Endothelial cell of umbilical vein (primary cell): Measurements from ENCODE around the gene FBXW7. TPM values are rescaled to one million over a fixed set of nuclear protein-coding genes. Genes with fewer than 3 reads are reported as not detected.

ENCODE experiments used
- BruUV-seq: library from RNA; stranded (reverse); fragments of 400-500 nt; replicated peaks from 2 replicates; lab custom pipeline; 2021; lab: Mats Ljungman, UMichigan
- CTCF ChIA-PET: fragments of 300-600, 350-600 bp; sonication (Branson Sonifier 250); formaldehyde crosslinking; loops from one replicate; lab custom pipeline; 2021; ENCODE audit warnings: antibody characterized with exemption, inconsistent platforms; lab: Charles Lee
- POLR2A ChIA-PET: fragments of 300-600, 350-600 bp; sonication (Branson Sonifier 250); formaldehyde crosslinking; loops from one replicate; lab custom pipeline; 2021; ENCODE audit warnings: antibody characterized with exemption, inconsistent platforms; lab: Charles Lee
- DNase-seq: peaks from one replicate; pipeline ENCODE4 v3.0.0-alpha.2; 2011; ENCODE audit warnings: low read depth, low spot score
- FAIRE-seq: peaks from 2 replicates; lab custom pipeline; 2011; peaks lifted over from hg19 to GRCh38; lab: Jason Lieb, UNC
- H2AFZ ChIP-seq: 2 replicates; pipeline ENCODE4 v1.6.0; 2012; ENCODE audit warnings: low read depth, low read length, control low read depth, inconsistent platforms
- H3K27ac ChIP-seq: 2 replicates; pipeline ENCODE4 v1.5.1; 2011; ENCODE audit warnings: low read depth, mild to moderate bottlenecking, control low read depth, low read length, moderate library complexity; ENCODE audit not compliant: insufficient read depth
- H3K27me3 ChIP-seq, 2 experiments: 2 replicates each; pipeline versions ENCODE4 v1.6.0 to v1.6.1; 2011; ENCODE audit warnings: low read length in 2 of 2, mixed read lengths in 1 of 2; ENCODE audit not compliant: control insufficient read depth in 2 of 2, insufficient read depth in 2 of 2
- H3K36me3 ChIP-seq, 2 experiments: 2 replicates in 1 of 2; 3 replicates in 1 of 2; pipeline ENCODE4 v1.5.1; 2011; ENCODE audit warnings: low read length in 2 of 2, mild to moderate bottlenecking in 1 of 2, moderate library complexity in 1 of 2; ENCODE audit not compliant: control insufficient read depth in 2 of 2, insufficient read depth in 2 of 2; ENCODE audit errors: extremely low read depth in 1 of 2
- H3K4me1 ChIP-seq: 3 replicates; pipeline ENCODE4 v1.5.1; 2011; ENCODE audit warnings: mild to moderate bottlenecking, low read length; ENCODE audit not compliant: control insufficient read depth, insufficient read depth; ENCODE audit errors: extremely low read depth
- H3K4me2 ChIP-seq: 2 replicates; pipeline ENCODE4 v1.6.1; 2011; ENCODE audit warnings: low read length, control low read depth, mixed read lengths; ENCODE audit not compliant: insufficient read depth
- H3K4me3 ChIP-seq, 3 experiments: fragments of 200-600 bp in 1 of 3; sonication (generic), shearing (Covaris generic) in 1 of 3; replicated peaks in 1 of 3; 2 replicates each; pipeline ENCODE4 v1.5.1; 2011 to 2016; ENCODE audit warnings: control low read depth in 3 of 3, low read length in 3 of 3, mild to moderate bottlenecking in 2 of 3, inconsistent platforms in 1 of 3, low read depth in 1 of 3, moderate library complexity in 1 of 3; ENCODE audit not compliant: insufficient read depth in 1 of 3
- H3K79me2 ChIP-seq: 2 replicates; pipeline ENCODE4 v1.6.0; 2012; ENCODE audit warnings: low read length, inconsistent platforms; ENCODE audit not compliant: control insufficient read depth, insufficient read depth
- H3K9ac ChIP-seq: replicated peaks from 2 replicates; pipeline ENCODE3; 2011; ENCODE audit warnings: low read length, control low read depth; ENCODE audit not compliant: insufficient read depth; ENCODE audit errors: extremely low read depth
- H3K9me1 ChIP-seq: replicated peaks from 3 replicates; pipeline ENCODE4 v1.6.0; 2011; ENCODE audit warnings: mild to moderate bottlenecking, low read length; ENCODE audit not compliant: control insufficient read depth, insufficient read depth; ENCODE audit errors: extremely low read depth
- H3K9me3 ChIP-seq: replicated peaks from 2 replicates; pipeline ENCODE4 v1.5.1; 2012; ENCODE audit warnings: low read length, inconsistent platforms; ENCODE audit not compliant: control insufficient read depth, insufficient read depth
- H4K20me1 ChIP-seq: replicated peaks from 2 replicates; pipeline ENCODE3; 2011; ENCODE audit warnings: mild to moderate bottlenecking, low read length; ENCODE audit not compliant: control insufficient read depth, insufficient read depth; ENCODE audit errors: extremely low read depth
- CTCF ChIP-seq, 2 donors: IDR thresholded peaks; 1 replicate in 1 of 2; 2 replicates in 1 of 2; pipeline ENCODE4 v1.5.1; 2011; ENCODE audit warnings: low read length in 2 of 2, mild to moderate bottlenecking in 2 of 2, moderate library complexity in 2 of 2, control low read depth in 1 of 2, inconsistent platforms in 1 of 2, low read depth in 1 of 2; ENCODE audit not compliant: insufficient read depth in 1 of 2; ENCODE audit errors: extremely low read depth in 1 of 2
- EZH2 ChIP-seq: IDR thresholded peaks from 2 replicates; pipeline ENCODE4 v1.6.1; 2012; ENCODE audit warnings: borderline replicate concordance, low read depth, mild to moderate bottlenecking, moderate library complexity, low read length, inconsistent platforms; ENCODE audit not compliant: severe bottlenecking
- FOS ChIP-seq: IDR thresholded peaks from 2 replicates; pipeline ENCODE4 v1.6.1; 2011; ENCODE audit warnings: mild to moderate bottlenecking, low read length, moderate library complexity, borderline replicate concordance; ENCODE audit not compliant: insufficient read depth
- GATA2 ChIP-seq: IDR thresholded peaks from 2 replicates; pipeline ENCODE4 v1.7.0; 2011; ENCODE audit warnings: low read depth, mild to moderate bottlenecking, moderate library complexity, mixed read lengths, low read length; ENCODE audit not compliant: insufficient read length, insufficient read depth
- JUN ChIP-seq: IDR thresholded peaks from 2 replicates; pipeline ENCODE4 v1.6.1; 2011; ENCODE audit warnings: borderline replicate concordance, low read depth; ENCODE audit not compliant: insufficient read length, insufficient read depth
- MYC ChIP-seq: IDR thresholded peaks from one replicate; pipeline ENCODE4 v1.6.1; 2011; ENCODE audit warnings: mild to moderate bottlenecking, low read depth, low read length
- POLR2A ChIP-seq: IDR thresholded peaks from 2 replicates; pipeline ENCODE4 v1.6.1; 2012; ENCODE audit warnings: low read depth, mild to moderate bottlenecking, control low read depth, low read length
- POLR2AphosphoS5 ChIP-seq: IDR thresholded peaks from 2 replicates; pipeline ENCODE4 v1.6.1; 2012; ENCODE audit warnings: low read depth, mild to moderate bottlenecking, control low read depth, low read length, moderate library complexity; ENCODE audit not compliant: insufficient read depth
- dilution Hi-C: fragments of 300-500 bp; cut with MboI; formaldehyde crosslinking; loops from one replicate; pipeline ENCODE4 v1.15.0; 2019; ENCODE audit warnings: low sequenced_read_pairs; ENCODE audit not compliant: extremely low pct_ligation_motif_present
- intact Hi-C: fragments of 100-400 bp; cut with micrococcal nuclease; formaldehyde crosslinking; loops from one replicate; pipeline ENCODE4 v1.10.0; 2022
- polyA plus RNA-seq, 4 experiments: library from polyadenylated mRNA; depleted of rRNA in 3 of 4; stranded (reverse) in 3 of 4; unstranded in 1 of 4; fragments of >200 nt; gene quantifications; 2 replicates each; pipeline versions ENCODE4 v1.2.1 to v1.2.3, GENCODE V29; 2011 to 2012; ENCODE audit warnings: missing spikeins in 1 of 4
- total RNA-seq: library from RNA; stranded (reverse); gene quantifications from 2 replicates; pipeline ENCODE4 v1.2.3, GENCODE V29; 2021

The FBXW7 gene
- total and polyA plus RNA-seq, 2 donors (not counting 3 experiments of a cell fraction or from before 2014, with no cell fraction given): 7.0 to 28.1 TPM

GRCh38 chr4:152307669-152308068 lies 228.2 kb downstream of the FBXW7 start:
- DNase-seq: no peak
- intact Hi-C loops (no loop called here), dilution Hi-C loops (no loop called here)
- Histone ChIP-seq H3K9me3 (no peaks in the 10 kb centered on the region), H3K4me3 (no peak overlapping the region), H3K9me1 (no peaks in the 10 kb centered on the region), H3K4me2 (no peak overlapping the region), H3K36me3 (no peaks in the 10 kb centered on the region), H3K27me3 (no peaks in the 10 kb centered on the region), H3K9ac (no peak overlapping the region), H3K4me1 (no peaks in the 10 kb centered on the region), H3K27ac (no peak overlapping the region), H4K20me1 (no peaks in the 10 kb centered on the region), H3K79me2 (no peaks in the 10 kb centered on the region), H2AFZ (no peak overlapping the region)
- BruUV-seq: no TSS peak
- no peak for FAIRE-seq
- TF ChIP-seq POLR2AphosphoS5 (no peak), FOS (no peak), MYC (no peak), CTCF (IDR thresholded peaks at IDR 0.05; ENCODE audit: extremely low read depth in 1 of 2, insufficient read depth in 1 of 2, low read depth in 1 of 2, low read length in 2 of 2) (no peak), JUN (no peak), EZH2 (no peak), GATA2 (no peak), POLR2A (no peak)
- CTCF ChIA-PET: interaction anchor here (0.9 to 1.5 kb wide), 3 partner anchors 13 to 154 kb away, joined by 3 to 6 read pairs (median 3); no protein-coding TSS in a partner anchor
- POLR2A ChIA-PET: no interaction called here
